Measurements from ENCODE around the gene BCL7A. TPM values are rescaled to one million over a fixed set of nuclear protein-coding genes. Genes with fewer than 3 reads are reported as not detected.
A peak's percentile ranks its signal among the peaks of the same experiment; 100 is the strongest.
"Not testable (repeated sequence)": the region's sequence is repeated elsewhere in the genome, so short reads cannot be mapped to it uniquely, and the experiment has no call there.

The BCL7A gene
- total RNA-seq, 1 experiment from 2014 or later = 67.2 TPM

GRCh38 chr12:122032580-122032979, 10.9 kb downstream of the BCL7A start:
- Histone ChIP-seq H3K79me2 (ENCODE audit: low read length) (peaks cover 64% of the 10 kb centered on the region), H3K4me3 (ENCODE audit: low read length) (peak overlapping the region; percentile 44), H3K27ac (ENCODE audit: low read length) (peak overlapping the region; percentile 95), H3K4me2 (ENCODE audit: low read depth, low read length, poor library complexity, severe bottlenecking) (peak overlapping the region; percentile 46), H4K20me1 (ENCODE audit: insufficient read depth, low read depth, low read length) (peaks cover 24% of the 10 kb centered on the region; the same call in 1 of the 2 replicates), H2AFZ (ENCODE audit: low read length) (no peak overlapping the region), H3K9me2 (replicated peaks; ENCODE audit: insufficient read depth, low read length) (no peaks in the 10 kb centered on the region), H3K4me1 (ENCODE audit: low read length) (peaks cover 55% of the 10 kb centered on the region), H3K36me3 (ENCODE audit: insufficient read depth, low read length) (peaks cover 34% of the 10 kb centered on the region), H3K9me3 (ENCODE audit: low read length) (no peaks in the 10 kb centered on the region), H3K9ac (ENCODE audit: low read length) (peak overlapping the region; percentile 72), H3K27me3 (ENCODE audit: low read length) (no peaks in the 10 kb centered on the region)
- peak; percentile 96 for DNase-seq

- H3K36me3 ChIP-seq (ENCODE audit: insufficient read depth, low read length) = peaks cover 44% of the 10 kb centered on the region
- H3K4me1 ChIP-seq (ENCODE audit: low read length) = peaks cover 28% of the 10 kb centered on the region
- H3K9me3 ChIP-seq (ENCODE audit: low read length) = no peaks in the 10 kb centered on the region
- H3K79me2 ChIP-seq (ENCODE audit: low read length) = peaks cover 49% of the 10 kb centered on the region
- H3K9me2 ChIP-seq (replicated peaks; ENCODE audit: insufficient read depth, low read length) = no peaks in the 10 kb centered on the region
- peaks cover 24% of the 10 kb centered on the region; the same call in 1 of the 2 replicates for H4K20me1 ChIP-seq (ENCODE audit: insufficient read depth, low read depth, low read length)
- H3K4me3 ChIP-seq (ENCODE audit: low read length) = no peak overlapping the region
- no peak overlapping the region for H3K4me2 ChIP-seq (ENCODE audit: low read depth, low read length, poor library complexity, severe bottlenecking)
- H3K9ac ChIP-seq (ENCODE audit: low read length) = no peak overlapping the region
- H2AFZ ChIP-seq (ENCODE audit: low read length) = no peak overlapping the region
- no peak for DNase-seq
- H3K27me3 ChIP-seq (ENCODE audit: low read length) = no peaks in the 10 kb centered on the region
- H3K27ac ChIP-seq (ENCODE audit: low read length) = no peak overlapping the region
Measured at GRCh38 chr12:122035292-122035691, 13.6 kb downstream of the BCL7A start.

GRCh38 chr12:122036153-122036552, 14.5 kb downstream of the BCL7A start:
- no peak for DNase-seq
- Histone ChIP-seq H3K36me3 (ENCODE audit: insufficient read depth, low read length) (peaks cover 50% of the 10 kb centered on the region), H4K20me1 (ENCODE audit: insufficient read depth, low read depth, low read length) (peaks cover 28% of the 10 kb centered on the region; the same call in 1 of the 2 replicates)

GRCh38 chr12:122040579-122041386, 19.1 kb downstream of the BCL7A start:
- Histone ChIP-seq H3K36me3 (ENCODE audit: insufficient read depth, low read length) (peaks cover 43% of the 10 kb centered on the region), H3K79me2 (ENCODE audit: low read length) (peaks cover 31% of the 10 kb centered on the region), H3K9me2 (replicated peaks; ENCODE audit: insufficient read depth, low read length) (no peaks in the 10 kb centered on the region), H3K4me1 (ENCODE audit: low read length) (no peaks in the 10 kb centered on the region), H3K4me2 (ENCODE audit: low read depth, low read length, poor library complexity, severe bottlenecking) (no peak overlapping the region), H3K27me3 (ENCODE audit: low read length) (no peaks in the 10 kb centered on the region), H3K9me3 (ENCODE audit: low read length) (no peaks in the 10 kb centered on the region), H3K4me3 (ENCODE audit: low read length) (no peak overlapping the region), H2AFZ (ENCODE audit: low read length) (no peak overlapping the region), H3K27ac (ENCODE audit: low read length) (no peak overlapping the region), H3K9ac (ENCODE audit: low read length) (no peak overlapping the region), H4K20me1 (ENCODE audit: insufficient read depth, low read depth, low read length) (peaks cover 7% of the 10 kb centered on the region; the same call in 1 of the 2 replicates)
- no peak for DNase-seq

More at GRCh38 chr12:122036153-122036552, 14.5 kb downstream of the BCL7A start:
- peaks cover 20% of the 10 kb centered on the region for H3K4me1 ChIP-seq (ENCODE audit: low read length)
- no peak overlapping the region for H3K4me3 ChIP-seq (ENCODE audit: low read length)
- H2AFZ ChIP-seq (ENCODE audit: low read length) = no peak overlapping the region
- peaks cover 56% of the 10 kb centered on the region for H3K79me2 ChIP-seq (ENCODE audit: low read length)
- H3K4me2 ChIP-seq (ENCODE audit: low read depth, low read length, poor library complexity, severe bottlenecking) = no peak overlapping the region
- no peak overlapping the region for H3K9ac ChIP-seq (ENCODE audit: low read length)
- no peaks in the 10 kb centered on the region for H3K9me3 ChIP-seq (ENCODE audit: low read length)
- no peak overlapping the region for H3K27ac ChIP-seq (ENCODE audit: low read length)
- no peaks in the 10 kb centered on the region for H3K9me2 ChIP-seq (replicated peaks; ENCODE audit: insufficient read depth, low read length)
- H3K27me3 ChIP-seq (ENCODE audit: low read length) = no peaks in the 10 kb centered on the region

GRCh38 chr12:122041458-122041857, 19.8 kb downstream of the BCL7A start:
- not testable (repeated sequence) for H3K9ac ChIP-seq (ENCODE audit: low read length); H3K4me1 ChIP-seq (ENCODE audit: low read length); H3K4me2 ChIP-seq (ENCODE audit: low read depth, low read length, poor library complexity, severe bottlenecking); DNase-seq; H3K9me3 ChIP-seq (ENCODE audit: low read length); H3K27ac ChIP-seq (ENCODE audit: low read length); H3K9me2 ChIP-seq (replicated peaks; ENCODE audit: insufficient read depth, low read length); H3K4me3 ChIP-seq (ENCODE audit: low read length); H4K20me1 ChIP-seq (ENCODE audit: insufficient read depth, low read depth, low read length); H2AFZ ChIP-seq (ENCODE audit: low read length); H3K27me3 ChIP-seq (ENCODE audit: low read length)
- Histone ChIP-seq H3K79me2 (ENCODE audit: low read length) (peaks cover 24% of the 10 kb centered on the region), H3K36me3 (ENCODE audit: insufficient read depth, low read length) (peaks cover 36% of the 10 kb centered on the region; the same call in 1 of the 2 replicates)

- H3K27ac ChIP-seq (ENCODE audit: low read length) = no peak overlapping the region
- no peaks in the 10 kb centered on the region for H3K4me1 ChIP-seq (ENCODE audit: low read length)
- no peak overlapping the region for H3K9ac ChIP-seq (ENCODE audit: low read length)
- H3K4me2 ChIP-seq (ENCODE audit: low read depth, low read length, poor library complexity, severe bottlenecking) = no peak overlapping the region
- peaks cover 4% of the 10 kb centered on the region; the same call in 1 of the 2 replicates for H4K20me1 ChIP-seq (ENCODE audit: insufficient read depth, low read depth, low read length)
- H3K79me2 ChIP-seq (ENCODE audit: low read length) = peaks cover 19% of the 10 kb centered on the region
- no peak for DNase-seq
- H3K27me3 ChIP-seq (ENCODE audit: low read length) = no peaks in the 10 kb centered on the region
- no peak overlapping the region for H3K4me3 ChIP-seq (ENCODE audit: low read length)
- no peaks in the 10 kb centered on the region for H3K9me3 ChIP-seq (ENCODE audit: low read length)
- H3K36me3 ChIP-seq (ENCODE audit: insufficient read depth, low read length) = peaks cover 32% of the 10 kb centered on the region
- H2AFZ ChIP-seq (ENCODE audit: low read length) = no peak overlapping the region
- no peaks in the 10 kb centered on the region for H3K9me2 ChIP-seq (replicated peaks; ENCODE audit: insufficient read depth, low read length)
Measured at GRCh38 chr12:122042910-122043309, 21.2 kb downstream of the BCL7A start.

- Histone ChIP-seq H3K9ac (ENCODE audit: low read length) (no peak overlapping the region), H4K20me1 (ENCODE audit: insufficient read depth, low read depth, low read length) (peaks cover 4% of the 10 kb centered on the region; the same call in 1 of the 2 replicates)
Measured at GRCh38 chr12:122043476-122043875, 21.8 kb downstream of the BCL7A start.

GRCh38 chr12:122045262-122045661, 23.6 kb downstream of the BCL7A start:
- Histone ChIP-seq H3K9me3 (ENCODE audit: low read length) (no peaks in the 10 kb centered on the region), H3K27ac (ENCODE audit: low read length) (no peak overlapping the region), H3K36me3 (ENCODE audit: insufficient read depth, low read length) (peaks cover 28% of the 10 kb centered on the region), H3K9me2 (replicated peaks; ENCODE audit: insufficient read depth, low read length) (no peaks in the 10 kb centered on the region), H3K4me2 (ENCODE audit: low read depth, low read length, poor library complexity, severe bottlenecking) (no peak overlapping the region), H3K4me3 (ENCODE audit: low read length) (no peak overlapping the region), H3K4me1 (ENCODE audit: low read length) (no peaks in the 10 kb centered on the region), H3K9ac (ENCODE audit: low read length) (no peak overlapping the region), H3K27me3 (ENCODE audit: low read length) (no peaks in the 10 kb centered on the region), H4K20me1 (ENCODE audit: insufficient read depth, low read depth, low read length) (peaks cover 4% of the 10 kb centered on the region; the same call in 1 of the 2 replicates), H3K79me2 (ENCODE audit: low read length) (0 out of 2 replicates have a peak, but pooled peaks cover 10% of the 10 kb centered on the region), H2AFZ (ENCODE audit: low read length) (no peak overlapping the region)
- DNase-seq = no peak

More at GRCh38 chr12:122043476-122043875, 21.8 kb downstream of the BCL7A start:
- Histone ChIP-seq H3K9me2 (replicated peaks; ENCODE audit: insufficient read depth, low read length) (no peaks in the 10 kb centered on the region), H3K9me3 (ENCODE audit: low read length) (no peaks in the 10 kb centered on the region), H2AFZ (ENCODE audit: low read length) (no peak overlapping the region), H3K79me2 (ENCODE audit: low read length) (peaks cover 17% of the 10 kb centered on the region), H3K4me1 (ENCODE audit: low read length) (no peaks in the 10 kb centered on the region), H3K27ac (ENCODE audit: low read length) (no peak overlapping the region), H3K27me3 (ENCODE audit: low read length) (no peaks in the 10 kb centered on the region), H3K4me2 (ENCODE audit: low read depth, low read length, poor library complexity, severe bottlenecking) (no peak overlapping the region), H3K36me3 (ENCODE audit: insufficient read depth, low read length) (peaks cover 30% of the 10 kb centered on the region), H3K4me3 (ENCODE audit: low read length) (no peak overlapping the region)
- no peak for DNase-seq

Measured in Karpas-422 (cell line).